HAP-1 (cell line): ENCODE measurements around the gene POMGNT1.

Experiments
- DNase-seq, 2 experiments: peaks; one replicate each; pipeline ENCODE4 v3.0.0-alpha.2; 2016 to 2020; ENCODE audit warnings: low spot score in 2 of 2
- H3K27me3 ChIP-seq: fragments of 250-450 bp; sonication (Bioruptor Pico); 2 replicates; pipeline ENCODE4 v1.5.1; 2020; ENCODE audit warnings: low read depth, mild to moderate bottlenecking, moderate library complexity
- H3K36me3 ChIP-seq: fragments of 250-450 bp; sonication (Bioruptor Pico); replicated peaks from 2 replicates; pipeline ENCODE4 v1.5.1; 2020; ENCODE audit warnings: mild to moderate bottlenecking
- H3K4me1 ChIP-seq: fragments of 250-450 bp; sonication (Bioruptor Pico); 2 replicates; pipeline ENCODE4 v1.5.1; 2020; ENCODE audit warnings: mild to moderate bottlenecking
- H3K4me3 ChIP-seq: fragments of 250-450 bp; sonication (Bioruptor Pico); 2 replicates; pipeline ENCODE4 v1.5.1; 2020; ENCODE audit warnings: mild to moderate bottlenecking, moderate library complexity
- H3K9me3 ChIP-seq: fragments of 250-450 bp; sonication (Bioruptor Pico); 2 replicates; pipeline ENCODE4 v1.5.1; 2020; ENCODE audit warnings: mild to moderate bottlenecking, moderate library complexity
- in situ Hi-C: fragments of 300-500 bp; cut with MboI; formaldehyde crosslinking; loops from 3 replicates; pipeline ENCODE4 v1.14.3; 2020; ENCODE audit warnings: low sequenced_read_pairs, inconsistent platforms, mixed read lengths

Gene POMGNT1

GRCh38 chr1:46171351-46171750, 26.9 kb downstream of the POMGNT1 start:
- in situ Hi-C loops: no loop called here
- no peak for DNase-seq

GRCh38 chr1:46169811-46170454, 28.3 kb downstream of the POMGNT1 start:
- no peaks in the 10 kb centered on the region for H3K36me3 ChIP-seq
- no peak for DNase-seq
- no peaks in the 10 kb centered on the region; the same call in 1 of the 2 replicates for H3K9me3 ChIP-seq
- peaks cover 4% of the 10 kb centered on the region for H3K27me3 ChIP-seq
- in situ Hi-C loops: no loop called here
- no peak overlapping the region for H3K4me3 ChIP-seq
- no peaks in the 10 kb centered on the region for H3K4me1 ChIP-seq

More at GRCh38 chr1:46171351-46171750, 26.9 kb downstream of the POMGNT1 start:
- peaks cover 4% of the 10 kb centered on the region for H3K27me3 ChIP-seq
- H3K36me3 ChIP-seq: no peaks in the 10 kb centered on the region
- no peak overlapping the region for H3K4me3 ChIP-seq
- H3K4me1 ChIP-seq: no peaks in the 10 kb centered on the region
- no peaks in the 10 kb centered on the region for H3K9me3 ChIP-seq

GRCh38 chr1:46168477-46168876, 29.8 kb downstream of the POMGNT1 start:
- peaks cover 4% of the 10 kb centered on the region for H3K27me3 ChIP-seq
- DNase-seq: no peak
- no peaks in the 10 kb centered on the region; the same call in 1 of the 2 replicates for H3K9me3 ChIP-seq
- in situ Hi-C loops: no loop called here
- H3K4me1 ChIP-seq: no peaks in the 10 kb centered on the region
- no peaks in the 10 kb centered on the region for H3K36me3 ChIP-seq
- H3K4me3 ChIP-seq: no peak overlapping the region

GRCh38 chr1:46166521-46167462, 31.4 kb downstream of the POMGNT1 start:
- no peak for DNase-seq
- Histone ChIP-seq H3K9me3 (no peaks in the 10 kb centered on the region; the same call in 1 of the 2 replicates), H3K4me1 (no peaks in the 10 kb centered on the region), H3K27me3 (peaks cover 4% of the 10 kb centered on the region), H3K4me3 (no peak overlapping the region), H3K36me3 (no peaks in the 10 kb centered on the region)
- in situ Hi-C loops: no loop called here

GRCh38 chr1:46160212-46160611, 38.0 kb downstream of the POMGNT1 start:
- Histone ChIP-seq H3K9me3 (no peaks in the 10 kb centered on the region), H3K27me3 (no peaks in the 10 kb centered on the region), H3K4me1 (no peaks in the 10 kb centered on the region), H3K4me3 (no peak overlapping the region), H3K36me3 (no peaks in the 10 kb centered on the region)
- no peak for DNase-seq
- in situ Hi-C loops: no loop called here

- Histone ChIP-seq H3K4me1 (no peaks in the 10 kb centered on the region), H3K4me3 (no peak overlapping the region), H3K36me3 (no peaks in the 10 kb centered on the region), H3K27me3 (no peaks in the 10 kb centered on the region), H3K9me3 (no peaks in the 10 kb centered on the region)
- in situ Hi-C loops: no loop called here
- DNase-seq: no peak
Measured at GRCh38 chr1:46159516-46159915, 38.7 kb downstream of the POMGNT1 start.

- no peak for DNase-seq
- Histone ChIP-seq H3K27me3 (no peaks in the 10 kb centered on the region), H3K4me3 (no peak overlapping the region), H3K9me3 (no peaks in the 10 kb centered on the region), H3K4me1 (no peaks in the 10 kb centered on the region), H3K36me3 (no peaks in the 10 kb centered on the region)
- in situ Hi-C loops: no loop called here
Measured at GRCh38 chr1:46158312-46159281, 39.6 kb downstream of the POMGNT1 start.

GRCh38 chr1:46157916-46158311, 40.3 kb downstream of the POMGNT1 start:
- H3K4me1 ChIP-seq: no peaks in the 10 kb centered on the region
- no peaks in the 10 kb centered on the region for H3K36me3 ChIP-seq
- no peaks in the 10 kb centered on the region for H3K9me3 ChIP-seq
- no peaks in the 10 kb centered on the region for H3K27me3 ChIP-seq
- DNase-seq: no peak
- in situ Hi-C loops: no loop called here
- no peak overlapping the region for H3K4me3 ChIP-seq

- Histone ChIP-seq H3K4me3 (no peak overlapping the region), H3K27me3 (no peaks in the 10 kb centered on the region), H3K9me3 (no peaks in the 10 kb centered on the region), H3K4me1 (no peaks in the 10 kb centered on the region), H3K36me3 (no peaks in the 10 kb centered on the region)
- no peak for DNase-seq
- in situ Hi-C loops: no loop called here
Measured at GRCh38 chr1:46153732-46154131, 44.5 kb downstream of the POMGNT1 start.

- Histone ChIP-seq H3K36me3 (no peaks in the 10 kb centered on the region), H3K4me1 (no peaks in the 10 kb centered on the region), H3K27me3 (no peaks in the 10 kb centered on the region), H3K9me3 (no peaks in the 10 kb centered on the region), H3K4me3 (no peak overlapping the region)
- DNase-seq: no peak
- in situ Hi-C loops: no loop called here
Measured at GRCh38 chr1:46153228-46153627, 45.0 kb downstream of the POMGNT1 start.

- DNase-seq: no peak
- H3K4me1 ChIP-seq: no peaks in the 10 kb centered on the region
- no peak overlapping the region for H3K4me3 ChIP-seq
- in situ Hi-C loops: no loop called here
- H3K27me3 ChIP-seq: no peaks in the 10 kb centered on the region
- no peaks in the 10 kb centered on the region for H3K36me3 ChIP-seq
- no peaks in the 10 kb centered on the region for H3K9me3 ChIP-seq
Measured at GRCh38 chr1:46152016-46152415, 46.2 kb downstream of the POMGNT1 start.

- DNase-seq: no peak
- Histone ChIP-seq H3K36me3 (no peaks in the 10 kb centered on the region), H3K9me3 (no peaks in the 10 kb centered on the region), H3K4me1 (no peaks in the 10 kb centered on the region), H3K4me3 (no peak overlapping the region), H3K27me3 (no peaks in the 10 kb centered on the region)
- in situ Hi-C loops: no loop called here
Measured at GRCh38 chr1:46150085-46150484, 48.1 kb downstream of the POMGNT1 start.

- Histone ChIP-seq H3K4me1 (no peaks in the 10 kb centered on the region), H3K9me3 (no peaks in the 10 kb centered on the region), H3K36me3 (no peaks in the 10 kb centered on the region), H3K27me3 (no peaks in the 10 kb centered on the region), H3K4me3 (no peak overlapping the region)
- no peak for DNase-seq
- in situ Hi-C loops: no loop called here
Measured at GRCh38 chr1:46148318-46148717, 49.9 kb downstream of the POMGNT1 start.
